ENCODE data around the gene ACAD11. TPM values are rescaled to one million over a fixed set of nuclear protein-coding genes. Genes with fewer than 3 reads are reported as not detected.

The ACAD11 gene
- total RNA-seq, 1 experiment from 2014 or later, result 12.6 TPM

- no peak for ATAC-seq
- H2AFZ ChIP-seq (ENCODE audit: low read depth, low read length, poor library complexity, severe bottlenecking), result no peak within 1 kb of the TSS
- no peaks in the 10 kb centered on the region for H4K20me1 ChIP-seq (ENCODE audit: insufficient read depth)
- H3K4me1 ChIP-seq (ENCODE audit: control insufficient read depth in 1 of 2, insufficient read depth in 2 of 2, low read length in 2 of 2), result no peaks in the 10 kb centered on the region
- H3K27ac ChIP-seq (ENCODE audit: low read depth, low read length), result no peak within 1 kb of the TSS
- no peaks in the 10 kb centered on the region for H3K9me2 ChIP-seq (ENCODE audit: insufficient read depth)
- H3K4me3 ChIP-seq (replicated peaks in 1 of 2; ENCODE audit: low read depth in 1 of 2, low read length in 2 of 2), result no peak within 1 kb of the TSS
- no peaks in the 10 kb centered on the region for H3K9me3 ChIP-seq (ENCODE audit: control insufficient read depth in 1 of 2, insufficient read depth in 1 of 2, low read depth in 1 of 2, low read length in 2 of 2)
- H3K9ac ChIP-seq (ENCODE audit: low read length), result no peak within 1 kb of the TSS
- H3K4me2 ChIP-seq (ENCODE audit: low read length), result no peak within 1 kb of the TSS
- CTCF ChIA-PET, result no interaction called here
- TF ChIP-seq ZFX (IDR thresholded peaks at IDR 0.05) (no peak), CBX3 (IDR thresholded peaks at IDR 0.05; ENCODE audit: low read depth) (no peak), FOSL1 (IDR thresholded peaks at IDR 0.05; ENCODE audit: low read depth) (no peak), RAD21 (IDR thresholded peaks at IDR 0.05; ENCODE audit: low read depth) (no peak), TCF7L2 (IDR thresholded peaks at IDR 0.05; ENCODE audit: borderline replicate concordance, extremely low read depth, insufficient read depth, insufficient read length) (no peak), EGR1 (IDR thresholded peaks at IDR 0.05; ENCODE audit: low read depth) (no peak)
- intact Hi-C loops (cut with micrococcal nuclease), result no loop called here
- DNase-seq (ENCODE audit: low read depth, low spot score), result no peak
- H3K36me3 ChIP-seq (ENCODE audit: control insufficient read depth in 1 of 2, insufficient read depth in 2 of 2, low read length in 2 of 2), result no peaks in the 10 kb centered on the region
- H3K27me3 ChIP-seq (ENCODE audit: insufficient read depth, low read length), result no peaks in the 10 kb centered on the region
- no peaks in the 10 kb centered on the region for H3K79me2 ChIP-seq (ENCODE audit: insufficient read depth, low read length)
- RAD21 ChIA-PET (ENCODE audit: low non-redundant PET in 1 of 2, low total read pairs in 2 of 2, uncharacterized antibody in 2 of 2, unreplicated experiment in 2 of 2), result no interaction called here
- POLR2A ChIA-PET, result no interaction called here
- BruUV-seq (replicated peaks), result no TSS peak
Measured at GRCh38 chr3:132596816-132597433, 62.7 kb downstream of the ACAD11 start, which contains the start of gene ACKR4. TSS of gene ACKR4 (plus strand) at chr3:132597270. CDS start at chr3:132600398, 3,128 bp downstream.

DNA sequence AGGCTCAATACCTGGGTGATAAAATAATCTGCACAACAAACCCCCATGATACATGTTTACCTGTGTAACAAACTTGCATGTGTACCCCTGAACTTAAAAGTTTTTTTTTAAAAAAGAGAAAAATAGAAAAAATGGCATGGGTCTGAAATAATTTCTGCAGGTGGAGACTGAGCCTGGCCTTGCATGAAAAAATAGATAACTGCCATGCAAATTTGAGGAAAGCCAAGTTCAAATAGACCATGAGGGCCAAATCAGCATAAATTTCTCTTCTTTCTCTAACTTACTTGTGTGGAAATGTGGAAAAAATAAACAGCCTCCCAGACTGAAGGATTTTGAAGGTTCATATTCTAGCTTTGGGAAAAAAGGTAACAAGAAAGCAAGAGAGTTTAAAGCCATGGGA is 63.3 kb downstream of the ACAD11 start:
- ATAC-seq (no peak), DNase-seq (ENCODE audit: low read depth, low spot score) (no peak)
- ChIA-PET CTCF (no interaction called here), RAD21 (ENCODE audit: low non-redundant PET in 1 of 2, low total read pairs in 2 of 2, uncharacterized antibody in 2 of 2, unreplicated experiment in 2 of 2) (no interaction called here), POLR2A (no interaction called here)
- no peaks in the 10 kb centered on the region for H3K9me3 ChIP-seq (ENCODE audit: control insufficient read depth in 1 of 2, insufficient read depth in 1 of 2, low read depth in 1 of 2, low read length in 2 of 2)
- H3K9ac ChIP-seq (ENCODE audit: low read length), result no peak overlapping the region
- H3K36me3 ChIP-seq (ENCODE audit: control insufficient read depth in 1 of 2, insufficient read depth in 2 of 2, low read length in 2 of 2), result no peaks in the 10 kb centered on the region
- H3K4me3 ChIP-seq (replicated peaks in 1 of 2; ENCODE audit: low read depth in 1 of 2, low read length in 2 of 2), result no peak overlapping the region
- no peak overlapping the region for H3K27ac ChIP-seq (ENCODE audit: low read depth, low read length)
- H3K4me1 ChIP-seq (ENCODE audit: control insufficient read depth in 1 of 2, insufficient read depth in 2 of 2, low read length in 2 of 2), result no peaks in the 10 kb centered on the region
- TF ChIP-seq ZFX (IDR thresholded peaks at IDR 0.05), result no peak
- no peak for TF ChIP-seq SIN3A (IDR thresholded peaks at IDR 0.05; ENCODE audit: low read depth)
- TF ChIP-seq ZNF274 (IDR thresholded peaks at IDR 0.05; ENCODE audit: low read depth, low read length), result no peak
- TF ChIP-seq CBX3 (IDR thresholded peaks at IDR 0.05; ENCODE audit: low read depth), result no peak
- TF ChIP-seq JUND (IDR thresholded peaks at IDR 0.05), result no peak
- TF ChIP-seq POLR2AphosphoS5 (IDR thresholded peaks at IDR 0.05; ENCODE audit: low read depth, low read length), result no peak
- no peak for TF ChIP-seq YY1 (IDR thresholded peaks at IDR 0.05; ENCODE audit: extremely low read depth, insufficient replicate concordance, low read depth, low read length)
- TF ChIP-seq MAX (IDR thresholded peaks at IDR 0.05), result no peak
- no peak for TF ChIP-seq EZH2 (IDR thresholded peaks at IDR 0.05)
- no peak for TF ChIP-seq SRF (IDR thresholded peaks at IDR 0.05; ENCODE audit: low read depth)
- no peak for TF ChIP-seq SP1 (IDR thresholded peaks at IDR 0.05; ENCODE audit: low read depth)
- TF ChIP-seq FOSL1 (IDR thresholded peaks at IDR 0.05; ENCODE audit: low read depth), result no peak
- TF ChIP-seq ATF3 (IDR thresholded peaks at IDR 0.05), result no peak
- TF ChIP-seq TCF7L2 (IDR thresholded peaks at IDR 0.05; ENCODE audit: borderline replicate concordance, extremely low read depth, insufficient read depth, insufficient read length), result no peak
- no peak for TF ChIP-seq EZH2phosphoT487 (IDR thresholded peaks at IDR 0.05; ENCODE audit: borderline replicate concordance)
- no peak for TF ChIP-seq EGR1 (IDR thresholded peaks at IDR 0.05; ENCODE audit: low read depth)
- TF ChIP-seq ELF1 (IDR thresholded peaks at IDR 0.05; ENCODE audit: borderline replicate concordance, low read depth), result no peak
- no peaks in the 10 kb centered on the region for H3K79me2 ChIP-seq (ENCODE audit: insufficient read depth, low read length)
- no peaks in the 10 kb centered on the region for H3K27me3 ChIP-seq (ENCODE audit: insufficient read depth, low read length)
- no peak overlapping the region for H2AFZ ChIP-seq (ENCODE audit: low read depth, low read length, poor library complexity, severe bottlenecking)
- H3K4me2 ChIP-seq (ENCODE audit: low read length), result no peak overlapping the region
- H3K9me2 ChIP-seq (ENCODE audit: insufficient read depth), result no peaks in the 10 kb centered on the region
- intact Hi-C loops (cut with micrococcal nuclease), result no loop called here
- H4K20me1 ChIP-seq (ENCODE audit: insufficient read depth), result no peaks in the 10 kb centered on the region
- no TSS peak for BruUV-seq (replicated peaks)

Data from HCT116 (cell line).